Neuronal stem cell (in vitro differentiated cells): ENCODE data around the gene SERPINB10.

Experiments
- DNase-seq: peaks from one replicate; pipeline ENCODE4 v3.0.0-alpha.2; 2013; ENCODE audit warnings: low spot score
- H2AFZ ChIP-seq: one replicate; pipeline ENCODE4 v1.6.1; 2013; ENCODE audit warnings: mild to moderate bottlenecking, low read length, inconsistent platforms
- H2AK5ac ChIP-seq: 2 replicates; pipeline ENCODE4 v1.6.1; 2013; ENCODE audit warnings: low read depth, mild to moderate bottlenecking, inconsistent platforms, low read length, moderate library complexity, mixed read lengths
- H2BK120ac ChIP-seq: 2 replicates; pipeline ENCODE4 v1.6.1; 2013; ENCODE audit warnings: low read depth, mild to moderate bottlenecking, inconsistent platforms, low read length, moderate library complexity, mixed read lengths
- H2BK12ac ChIP-seq: one replicate; pipeline ENCODE4 v1.6.1; 2013; ENCODE audit warnings: low read length, inconsistent platforms
- H2BK15ac ChIP-seq: 2 replicates; pipeline ENCODE4 v1.6.1; 2013; ENCODE audit warnings: mild to moderate bottlenecking, low read length, inconsistent platforms, mixed read lengths
- H2BK5ac ChIP-seq: one replicate; pipeline ENCODE4 v1.6.1; 2013; ENCODE audit warnings: inconsistent platforms, mild to moderate bottlenecking, low read length, moderate library complexity
- H3K14ac ChIP-seq: one replicate; pipeline ENCODE4 v1.6.1; 2013; ENCODE audit warnings: low read length, inconsistent platforms
- H3K18ac ChIP-seq: 2 replicates; pipeline ENCODE4 v1.6.1; 2013; ENCODE audit warnings: low read length, inconsistent platforms
- H3K23ac ChIP-seq: 2 replicates; pipeline ENCODE4 v1.6.1; 2013; ENCODE audit warnings: low read depth, mild to moderate bottlenecking, mixed read lengths, low read length, inconsistent platforms; ENCODE audit not compliant: poor library complexity
- H3K27ac ChIP-seq: replicated peaks from 3 replicates; pipeline ENCODE4 v1.5.1; 2013; ENCODE audit warnings: low read length, inconsistent platforms
- H3K27me3 ChIP-seq, 3 experiments: 2 replicates each; pipeline ENCODE4 v1.6.1; 2013; ENCODE audit warnings: low read length in 3 of 3, mild to moderate bottlenecking in 2 of 3, inconsistent platforms in 1 of 3, low read depth in 1 of 3, mixed read lengths in 1 of 3, moderate library complexity in 1 of 3; ENCODE audit not compliant: control insufficient read depth in 3 of 3, insufficient read depth in 3 of 3
- H3K36me3 ChIP-seq, 2 donors: replicated peaks in 1 of 2; 2 replicates each; pipeline ENCODE4 v1.6.1; 2013; ENCODE audit warnings: low read length in 2 of 2; ENCODE audit not compliant: control insufficient read depth in 2 of 2, insufficient read depth in 2 of 2
- H3K4ac ChIP-seq: 2 replicates; pipeline ENCODE4 v1.6.1; 2013; ENCODE audit warnings: inconsistent platforms, mild to moderate bottlenecking, low read length, moderate library complexity
- H3K4me1 ChIP-seq, 2 donors: 1 replicate in 1 of 2; 2 replicates in 1 of 2; pipeline ENCODE4 v1.6.1; 2013; ENCODE audit warnings: low read length in 2 of 2, low read depth in 1 of 2; ENCODE audit not compliant: control insufficient read depth in 2 of 2, insufficient read depth in 1 of 2
- H3K4me2 ChIP-seq: one replicate; pipeline ENCODE4 v1.6.1; 2013; ENCODE audit warnings: mild to moderate bottlenecking, low read length, inconsistent platforms; ENCODE audit not compliant: insufficient read depth, poor library complexity, severe bottlenecking
- H3K4me3 ChIP-seq, 2 donors: 2 replicates each; pipeline ENCODE4 v1.5.1; 2013; ENCODE audit warnings: low read length in 2 of 2, mild to moderate bottlenecking in 2 of 2, inconsistent platforms in 1 of 2, moderate library complexity in 1 of 2
- H3K79me1 ChIP-seq: one replicate; pipeline ENCODE4 v1.6.1; 2013; ENCODE audit warnings: low read depth, mild to moderate bottlenecking, inconsistent platforms, low read length, moderate library complexity
- H3K9ac ChIP-seq: one replicate; pipeline ENCODE4 v1.6.1; 2013; ENCODE audit warnings: mild to moderate bottlenecking, low read depth, low read length, inconsistent platforms; ENCODE audit not compliant: poor library complexity
- H3K9me3 ChIP-seq, 2 donors: replicated peaks in 1 of 2; 2 replicates each; pipeline versions ENCODE3 to v1.6.1; 2013; ENCODE audit warnings: low read length in 2 of 2, mild to moderate bottlenecking in 2 of 2, inconsistent platforms in 1 of 2, low read depth in 1 of 2, mixed read lengths in 1 of 2, moderate library complexity in 1 of 2; ENCODE audit not compliant: control insufficient read depth in 2 of 2, insufficient read depth in 1 of 2
- H4K8ac ChIP-seq: one replicate; pipeline ENCODE4 v1.6.1; 2013; ENCODE audit warnings: low read depth, mild to moderate bottlenecking, inconsistent platforms, low read length, moderate library complexity
- H4K91ac ChIP-seq: one replicate; pipeline ENCODE4 v1.6.1; 2013; ENCODE audit warnings: low read length, low read depth, mild to moderate bottlenecking, inconsistent platforms; ENCODE audit not compliant: poor library complexity
- WGBS, 2 donors: extraction: QIAGEN DNeasy Blood & Tissue Kit; methylation state at CpG; one replicate each; pipeline ENCODE4 v1.1.7; 2013; ENCODE audit warnings: missing lambda C conversion rate in 2 of 2, mixed read lengths in 1 of 2; ENCODE audit not compliant: insufficient read length in 2 of 2, insufficient replicate concordance in 1 of 2; ENCODE audit errors: extremely low coverage in 2 of 2; 5-methylcytosine and 5-hydroxymethylcytosine counted together

Gene SERPINB10

DNA sequence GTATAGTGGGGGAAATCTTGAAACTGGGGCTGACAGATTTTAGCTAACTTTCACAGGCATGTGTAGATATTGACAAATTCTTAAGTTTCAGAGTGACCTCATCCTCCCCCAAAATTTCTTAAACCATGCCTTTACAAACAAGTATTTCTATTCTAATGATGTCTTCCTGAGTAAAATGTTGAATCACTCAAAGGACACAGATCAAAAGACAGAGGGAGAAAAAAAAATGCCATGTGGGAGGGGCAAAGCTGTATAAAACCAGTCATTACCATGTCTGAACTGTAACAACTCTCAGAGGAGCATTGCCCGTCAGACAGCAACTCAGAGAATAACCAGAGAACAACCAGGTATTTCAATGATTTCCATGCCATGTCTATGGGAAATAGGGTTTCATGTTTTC lies 20.3 kb upstream of the SERPINB10 start, which contains the start of gene SERPINB2:
Gene SERPINB2 (plus strand): TSS at position 282 of the 400 bp plus-strand sequence. CDS start 3,740 bp downstream, outside the sequence.
- Histone ChIP-seq H3K18ac (no peak within 1 kb of the TSS), H2AK5ac (no peak within 1 kb of the TSS), H2AFZ (no peak within 1 kb of the TSS), H3K27me3 (no peaks in the 10 kb centered on the region), H3K27ac (no peak within 1 kb of the TSS), H2BK5ac (no peak within 1 kb of the TSS), H2BK120ac (no peak within 1 kb of the TSS), H3K36me3 (no peaks in the 10 kb centered on the region), H2BK15ac (no peak within 1 kb of the TSS), H3K9ac (no peak within 1 kb of the TSS), H3K4me2 (no peak within 1 kb of the TSS), H3K4me1 (no peaks in the 10 kb centered on the region), H3K23ac (no peak within 1 kb of the TSS), H3K4ac (no peak within 1 kb of the TSS), H3K9me3 (no peaks in the 10 kb centered on the region), H3K14ac (no peak within 1 kb of the TSS), H2BK12ac (no peak within 1 kb of the TSS), H4K8ac (no peak within 1 kb of the TSS), H4K91ac (no peak within 1 kb of the TSS), H3K79me1 (no peaks in the 10 kb centered on the region), H3K4me3 (no peak within 1 kb of the TSS)
- DNase-seq = no peak
- no CpG with 5 or more reads among the region's 1 CpG for WGBS, 2 donors

DNA sequence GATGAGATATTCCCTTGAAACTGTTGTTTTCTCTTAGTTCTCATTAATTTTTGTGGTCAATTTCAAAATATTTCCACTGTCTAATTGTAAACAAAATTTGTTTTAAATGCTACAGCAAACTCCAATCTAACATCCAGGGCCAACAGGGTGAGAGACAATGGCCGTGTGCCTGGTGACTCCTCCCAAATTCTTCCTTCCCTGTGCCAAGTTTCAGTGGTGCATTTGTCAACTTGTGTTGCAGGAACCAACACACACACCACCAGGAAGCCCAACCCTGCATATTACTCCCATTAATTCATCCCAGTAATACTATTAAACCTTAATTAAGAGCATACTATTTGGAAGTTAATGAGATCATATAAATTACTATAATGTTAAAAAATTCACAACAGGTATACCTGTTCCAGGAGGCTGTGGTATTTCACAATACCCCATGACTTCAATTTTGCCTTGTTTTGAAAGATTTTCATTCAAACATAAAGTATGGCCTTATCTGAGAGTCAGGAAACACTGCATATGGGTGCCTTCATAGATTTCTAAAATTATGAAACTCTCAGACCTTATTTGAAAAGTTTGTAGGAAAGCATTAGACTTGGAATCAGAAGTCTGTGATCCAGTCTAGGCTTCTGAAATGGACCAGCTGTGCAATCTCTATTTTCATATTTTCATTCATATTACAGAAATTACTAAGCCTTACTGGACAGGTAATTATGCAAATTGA lies 19.1 kb upstream of the SERPINB10 start:
- no peaks in the 10 kb centered on the region for H3K27me3 ChIP-seq
- no peak overlapping the region for H2BK5ac ChIP-seq
- H2BK15ac ChIP-seq = no peak overlapping the region
- H4K91ac ChIP-seq = no peak overlapping the region
- H2AK5ac ChIP-seq = no peak overlapping the region
- DNase-seq = no peak
- no peaks in the 10 kb centered on the region for H3K4me1 ChIP-seq
- no peak overlapping the region for H3K4ac ChIP-seq
- no peak overlapping the region for H2AFZ ChIP-seq
- no peak overlapping the region for H3K14ac ChIP-seq
- no peaks in the 10 kb centered on the region for H3K79me1 ChIP-seq
- H3K27ac ChIP-seq = no peak overlapping the region
- no peak overlapping the region for H3K4me2 ChIP-seq
- no CpG with 5 or more reads among the region's 1 CpG for WGBS, 2 donors
- H2BK12ac ChIP-seq = no peak overlapping the region
- H3K18ac ChIP-seq = no peak overlapping the region
- no peak overlapping the region for H3K9ac ChIP-seq
- no peaks in the 10 kb centered on the region for H3K9me3 ChIP-seq
- no peak overlapping the region for H3K4me3 ChIP-seq
- no peak overlapping the region for H2BK120ac ChIP-seq
- H4K8ac ChIP-seq = no peak overlapping the region
- no peaks in the 10 kb centered on the region for H3K36me3 ChIP-seq
- no peak overlapping the region for H3K23ac ChIP-seq

DNA sequence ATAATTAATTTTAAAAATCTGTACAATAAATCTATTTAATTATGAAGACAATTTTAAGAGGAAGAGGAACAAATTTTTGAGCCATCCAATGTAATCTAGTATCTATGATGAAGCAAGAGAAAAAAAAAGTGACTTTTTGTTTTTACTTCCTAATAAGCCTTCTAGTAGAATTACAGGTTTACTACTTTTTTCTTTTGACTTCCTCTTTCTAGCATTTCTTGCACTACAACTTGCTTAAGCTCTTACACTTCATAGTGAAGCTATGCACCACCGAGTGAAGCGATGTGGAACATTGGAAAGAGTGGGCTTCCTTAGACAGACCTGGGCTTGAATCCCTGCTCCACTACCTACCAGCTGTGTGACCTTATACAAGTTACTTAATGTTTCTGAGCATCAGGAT lies 18.1 kb upstream of the SERPINB10 start:
- Histone ChIP-seq H2AK5ac (no peak overlapping the region), H2BK5ac (no peak overlapping the region), H2BK120ac (no peak overlapping the region), H3K27me3 (no peaks in the 10 kb centered on the region), H3K4me3 (no peak overlapping the region), H3K79me1 (no peaks in the 10 kb centered on the region), H2BK15ac (no peak overlapping the region), H2BK12ac (no peak overlapping the region), H3K14ac (no peak overlapping the region), H3K18ac (no peak overlapping the region), H3K4me1 (no peaks in the 10 kb centered on the region), H3K9ac (no peak overlapping the region), H4K8ac (no peak overlapping the region), H3K9me3 (no peaks in the 10 kb centered on the region), H2AFZ (no peak overlapping the region), H3K23ac (no peak overlapping the region), H3K4ac (no peak overlapping the region), H3K27ac (no peak overlapping the region), H3K4me2 (no peak overlapping the region), H4K91ac (no peak overlapping the region), H3K36me3 (no peaks in the 10 kb centered on the region)
- no peak for DNase-seq
- no CpG with 5 or more reads among the region's 2 CpGs for WGBS, 2 donors

DNA sequence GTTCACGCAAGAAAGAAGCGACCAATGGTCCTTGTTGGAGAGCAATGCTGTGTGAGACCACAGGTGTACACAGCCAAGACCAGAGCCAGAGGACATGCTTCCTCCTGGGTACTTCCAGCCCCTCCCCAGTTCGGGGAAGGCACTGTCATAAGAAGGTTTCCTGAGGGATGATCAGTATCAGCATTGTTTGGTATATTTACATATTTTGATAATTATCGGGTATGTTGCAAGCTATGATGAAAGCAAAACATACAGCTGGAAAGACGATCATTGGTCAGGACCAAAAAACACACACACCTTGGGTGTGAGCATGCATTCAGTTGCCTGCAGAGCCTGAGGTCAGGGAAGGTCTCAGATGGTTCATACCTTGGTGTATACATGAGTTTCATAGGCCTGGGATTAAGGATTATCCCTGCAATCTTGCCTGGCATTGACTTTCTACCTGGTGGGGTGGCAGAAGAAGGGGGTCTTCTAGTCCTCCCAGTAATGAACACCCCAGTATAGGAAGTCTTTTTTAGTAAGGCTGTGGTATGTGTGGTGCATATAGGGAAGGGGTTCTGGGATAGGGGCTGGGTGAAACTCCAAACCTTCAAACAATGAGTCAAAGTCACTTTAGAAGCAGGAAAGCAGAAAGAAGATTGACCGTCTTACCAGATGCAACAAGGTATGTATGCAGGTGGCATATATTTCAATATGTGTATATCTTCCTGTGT lies 17.4 kb upstream of the SERPINB10 start:
- WGBS, 2 donors = no CpG with 5 or more reads among the region's 6 CpGs
- Histone ChIP-seq H3K4me3 (no peak overlapping the region), H3K9me3 (no peaks in the 10 kb centered on the region), H3K36me3 (no peaks in the 10 kb centered on the region), H3K79me1 (no peaks in the 10 kb centered on the region), H3K18ac (no peak overlapping the region), H3K4ac (no peak overlapping the region), H4K91ac (no peak overlapping the region), H3K27me3 (no peaks in the 10 kb centered on the region), H3K4me1 (no peaks in the 10 kb centered on the region), H2BK5ac (no peak overlapping the region), H3K27ac (no peak overlapping the region), H2BK120ac (no peak overlapping the region), H3K9ac (no peak overlapping the region), H2BK15ac (no peak overlapping the region), H2AK5ac (no peak overlapping the region), H3K4me2 (no peak overlapping the region), H3K14ac (no peak overlapping the region), H3K23ac (no peak overlapping the region), H2AFZ (no peak overlapping the region), H2BK12ac (no peak overlapping the region), H4K8ac (no peak overlapping the region)
- no peak for DNase-seq
